ENCODE results near the gene ATP6V0A4.

Gene ATP6V0A4

GRCh38 chr7:138658889-138659288 lies 139.1 kb downstream of the ATP6V0A4 start:
- DNase-seq (ENCODE audit: low read depth), result no peak

DNA sequence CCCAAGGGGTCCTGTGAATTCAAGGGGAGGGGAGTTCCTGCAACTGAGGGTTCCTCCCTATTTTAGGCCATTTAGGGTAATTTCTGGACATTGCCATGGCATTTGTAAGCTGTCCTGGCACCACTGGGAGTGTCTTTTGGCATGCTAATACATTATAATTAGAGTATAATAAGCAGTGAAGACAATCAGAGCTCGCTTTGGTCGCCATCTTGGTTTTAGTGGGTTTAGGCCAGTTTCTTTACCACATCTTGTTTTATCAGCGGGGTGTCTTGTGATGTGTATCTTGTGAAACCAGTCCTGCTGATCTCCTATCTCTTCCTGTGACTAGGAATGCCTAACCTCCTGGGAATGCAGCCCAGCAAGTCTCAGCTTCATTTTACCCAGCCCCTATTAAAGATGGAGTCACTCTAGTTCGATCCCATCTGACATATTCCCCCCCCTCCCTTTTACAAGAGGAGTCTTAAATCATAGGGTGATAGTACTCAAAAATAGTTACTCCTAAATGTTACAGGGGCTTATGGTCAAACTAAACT lies 140.1 kb downstream of the ATP6V0A4 start:
- DNase-seq (ENCODE audit: low read depth), result no peak

- DNase-seq (ENCODE audit: low read depth), result no peak
These were observed 141.0 kb downstream of the ATP6V0A4 start for GRCh38 chr7:138656952-138657351.

Measured in T-helper 22 cell (primary cell).